ENCODE measurements around the gene YPEL2. TPM values are rescaled to one million over a fixed set of nuclear protein-coding genes. Genes with fewer than 3 reads are reported as not detected.

Gene YPEL2
- total and polyA plus RNA-seq, 2 of the 13 experiments (the other 11 are each of a cell fraction or from before 2014, with no cell fraction given), result 8.5 to 21.1 TPM

- peak; percentile 12; the same call in 1 of the 2 replicates for TF ChIP-seq ZNF142 (CRISPR knock-in tag; IDR thresholded peaks at IDR 0.05)
- peak; percentile 62 for TF ChIP-seq CEBPB (IDR thresholded peaks at IDR 0.05; ENCODE audit: borderline replicate concordance, low read depth, low read length)
- no peak for TF ChIP-seq HIVEP1 (CRISPR knock-in tag; IDR thresholded peaks at IDR 0.05)
- TF ChIP-seq ZNF792 (CRISPR knock-in tag; IDR thresholded peaks at IDR 0.05), result peak; percentile 75
- peak; percentile 41; the same call in 1 of the 2 replicates for TF ChIP-seq MTA3 (CRISPR knock-in tag; IDR thresholded peaks at IDR 0.05)
- no peak for TF ChIP-seq FOXA1 (IDR thresholded peaks at IDR 0.05)
- TF ChIP-seq FOXA1 (CRISPR knock-in tag; IDR thresholded peaks at IDR 0.05), result peak; percentile 52; the same call in 1 of the 2 replicates
- no peak for TF ChIP-seq GABPA (IDR thresholded peaks at IDR 0.05; ENCODE audit: low read depth, low read length)
- peak; percentile 33 for TF ChIP-seq GABPA (CRISPR knock-in tag; IDR thresholded peaks at IDR 0.05; ENCODE audit: low read depth)
- peak; percentile 70; the same call in 1 of the 2 replicates for TF ChIP-seq ZBTB25 (CRISPR knock-in tag; IDR thresholded peaks at IDR 0.05)
- peak; percentile 86 for TF ChIP-seq GATAD2A (CRISPR knock-in tag; IDR thresholded peaks at IDR 0.05)
- TF ChIP-seq SIX1 (CRISPR knock-in tag; IDR thresholded peaks at IDR 0.05; ENCODE audit: borderline replicate concordance), result peak; percentile 86
- TF ChIP-seq ARNTL (CRISPR knock-in tag; IDR thresholded peaks at IDR 0.05), result peak; percentile 43; the same call in 1 of the 2 replicates
- TF ChIP-seq PREB (CRISPR knock-in tag; IDR thresholded peaks at IDR 0.05), result no peak
- TF ChIP-seq PATZ1 (CRISPR knock-in tag; IDR thresholded peaks at IDR 0.05), result peak; percentile 56; the same call in 1 of the 2 replicates
- peak; percentile 5; the same call in 1 of the 2 replicates for TF ChIP-seq PHF8 (CRISPR knock-in tag; IDR thresholded peaks at IDR 0.05)
- no peak for TF ChIP-seq EHMT2 (IDR thresholded peaks at IDR 0.05; ENCODE audit: borderline replicate concordance, low read depth, low read length)
- TF ChIP-seq NR3C1 (CRISPR knock-in tag; IDR thresholded peaks at IDR 0.05), result no peak
- TF ChIP-seq EP300 (IDR thresholded peaks at IDR 0.05; ENCODE audit: low read depth in 2 of 2, low read length in 2 of 2), result peak in 1 of 2 experiments; percentile 57; a peak in 2 of 4 replicates
- peak; percentile 12; the same call in 1 of the 2 replicates for TF ChIP-seq EP300 (CRISPR knock-in tag; IDR thresholded peaks at IDR 0.05; ENCODE audit: borderline replicate concordance)
- TF ChIP-seq MIER3 (CRISPR knock-in tag; IDR thresholded peaks at IDR 0.05; ENCODE audit: borderline replicate concordance), result peak; percentile 70; the same call in 1 of the 2 replicates
These were observed 2.0 kb upstream of the YPEL2 start (continued) for GRCh38 chr17:59329176-59330052.
